CD4-positive, alpha-beta T cell treated with Interleukin-15 for 1 hour (primary cell): ENCODE results near the gene GSDMA.
"Not testable (repeated sequence)": the region's sequence is repeated elsewhere in the genome, so short reads cannot be mapped to it uniquely, and the experiment has no call there.

Experiments used
- DNase-seq: peaks from one replicate; pipeline ENCODE4 v3.0.0-alpha.2; 2020

The GSDMA gene

GRCh38 chr17:39929646-39930407 is 33.0 kb upstream of the GSDMA start:
- no peak for DNase-seq

- no peak for DNase-seq
Measured at GRCh38 chr17:39933912-39934311, 28.9 kb upstream of the GSDMA start.

- no peak for DNase-seq
Measured at GRCh38 chr17:39934324-39934723, 28.5 kb upstream of the GSDMA start.

DNA sequence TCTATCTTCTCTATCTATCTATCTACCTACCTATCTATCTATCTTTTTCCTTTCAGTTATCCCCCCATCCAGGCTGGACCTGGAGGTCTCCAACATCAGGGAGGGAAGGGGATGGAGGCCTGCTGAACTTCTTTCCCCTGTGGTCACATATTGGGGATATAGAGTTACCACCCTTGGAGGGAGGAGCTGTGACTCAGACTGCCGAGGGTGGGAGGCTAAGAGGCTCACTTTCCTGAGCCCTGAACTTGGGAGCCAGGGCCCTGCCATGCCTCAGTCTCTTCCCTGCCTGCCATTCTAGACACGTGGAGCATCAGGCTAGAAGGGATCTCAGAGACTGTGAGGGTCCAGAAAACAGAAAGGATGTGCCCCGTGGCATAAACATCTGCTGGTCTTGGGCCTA is 26.9 kb upstream of the GSDMA start:
- DNase-seq, result no peak

GRCh38 chr17:39937447-39937846 is 25.4 kb upstream of the GSDMA start:
- no peak for DNase-seq

DNA sequence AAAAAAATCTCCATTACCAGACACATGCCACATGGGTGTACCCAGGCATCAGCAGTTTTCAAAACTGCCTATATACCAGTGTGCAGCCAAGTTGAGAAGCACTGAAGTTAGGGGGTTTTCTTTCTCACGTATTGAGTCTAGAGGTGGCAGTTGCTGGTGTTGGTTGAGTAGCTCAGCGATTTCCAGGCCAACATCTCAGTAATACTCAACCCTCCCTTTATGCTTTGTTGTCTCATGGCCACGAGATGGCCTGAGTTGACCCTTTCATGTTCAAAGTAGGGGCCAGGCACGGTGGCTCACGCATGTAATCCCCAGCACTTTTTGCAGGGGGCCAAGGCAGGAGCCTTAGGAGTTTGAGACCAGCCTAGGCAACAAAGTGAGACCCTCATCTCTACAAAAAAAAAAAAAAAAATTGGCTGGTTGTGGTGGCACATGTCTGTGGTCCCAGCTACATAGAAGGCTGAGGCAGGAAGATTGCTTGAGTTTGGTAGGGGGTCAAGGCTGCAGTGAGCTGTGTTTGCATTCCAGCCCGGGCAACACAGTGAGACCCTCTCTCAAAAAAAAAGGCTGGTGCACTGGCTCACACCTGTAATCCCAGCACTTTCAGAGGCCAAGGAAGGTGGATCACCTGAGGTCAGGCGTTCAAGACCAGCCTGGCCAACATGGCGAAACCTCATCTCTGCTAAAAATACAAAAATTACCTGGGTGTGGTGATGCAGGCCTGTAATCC is 24.5 kb upstream of the GSDMA start:
- DNase-seq, result no peak

- no peak for DNase-seq
Measured at GRCh38 chr17:39939106-39939505, 23.7 kb upstream of the GSDMA start.

GRCh38 chr17:39939588-39940419 is 23.0 kb upstream of the GSDMA start:
- no peak for DNase-seq

DNA sequence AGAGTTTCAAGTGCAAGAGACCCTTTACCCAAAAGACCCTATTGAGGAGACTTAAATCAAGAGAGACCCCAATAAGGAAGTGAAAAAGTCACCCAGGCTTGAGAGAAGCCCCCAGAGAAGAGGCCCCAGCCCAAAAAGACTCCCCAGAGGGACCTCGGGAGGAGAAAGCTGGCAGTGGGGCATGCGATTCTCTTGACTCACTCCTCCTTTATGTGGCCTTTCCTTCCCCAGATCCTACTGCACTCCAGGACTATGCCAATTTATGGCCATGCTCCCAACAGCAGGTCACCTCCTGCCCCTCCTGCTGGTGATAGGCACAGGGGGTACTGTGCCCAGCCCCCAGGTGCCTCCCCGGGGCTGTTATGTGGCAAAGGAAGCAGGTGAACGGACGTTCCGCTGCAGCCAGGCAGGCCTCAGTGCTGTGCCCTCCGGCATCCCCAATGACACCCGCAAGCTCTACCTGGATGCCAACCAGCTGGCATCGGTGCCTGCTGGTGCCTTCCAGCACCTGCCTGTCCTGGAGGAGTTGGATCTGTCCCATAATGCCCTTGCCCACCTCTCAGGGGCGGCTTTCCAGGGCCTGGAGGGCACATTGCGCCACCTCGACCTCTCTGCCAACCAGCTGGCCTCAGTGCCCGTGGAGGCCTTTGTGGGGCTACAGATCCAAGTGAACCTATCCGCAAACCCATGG is 19.0 kb upstream of the GSDMA start:
- DNase-seq, result no peak

DNA sequence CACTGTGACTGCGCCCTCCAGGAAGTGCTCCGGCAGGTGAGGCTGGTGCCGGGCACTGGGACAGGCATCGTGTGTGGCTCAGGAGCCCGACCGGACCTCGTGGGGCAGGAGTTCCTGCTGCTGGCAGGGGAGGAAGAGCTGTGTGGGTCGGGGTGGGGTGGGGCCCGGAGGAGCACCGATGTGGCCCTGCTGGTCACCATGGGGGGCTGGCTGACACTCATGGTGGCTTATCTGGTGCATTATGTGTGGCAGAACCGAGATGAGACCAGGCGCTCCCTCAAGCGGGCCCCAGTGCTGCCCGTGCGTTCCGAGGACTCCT is 18.5 kb upstream of the GSDMA start:
- no peak for DNase-seq

DNA sequence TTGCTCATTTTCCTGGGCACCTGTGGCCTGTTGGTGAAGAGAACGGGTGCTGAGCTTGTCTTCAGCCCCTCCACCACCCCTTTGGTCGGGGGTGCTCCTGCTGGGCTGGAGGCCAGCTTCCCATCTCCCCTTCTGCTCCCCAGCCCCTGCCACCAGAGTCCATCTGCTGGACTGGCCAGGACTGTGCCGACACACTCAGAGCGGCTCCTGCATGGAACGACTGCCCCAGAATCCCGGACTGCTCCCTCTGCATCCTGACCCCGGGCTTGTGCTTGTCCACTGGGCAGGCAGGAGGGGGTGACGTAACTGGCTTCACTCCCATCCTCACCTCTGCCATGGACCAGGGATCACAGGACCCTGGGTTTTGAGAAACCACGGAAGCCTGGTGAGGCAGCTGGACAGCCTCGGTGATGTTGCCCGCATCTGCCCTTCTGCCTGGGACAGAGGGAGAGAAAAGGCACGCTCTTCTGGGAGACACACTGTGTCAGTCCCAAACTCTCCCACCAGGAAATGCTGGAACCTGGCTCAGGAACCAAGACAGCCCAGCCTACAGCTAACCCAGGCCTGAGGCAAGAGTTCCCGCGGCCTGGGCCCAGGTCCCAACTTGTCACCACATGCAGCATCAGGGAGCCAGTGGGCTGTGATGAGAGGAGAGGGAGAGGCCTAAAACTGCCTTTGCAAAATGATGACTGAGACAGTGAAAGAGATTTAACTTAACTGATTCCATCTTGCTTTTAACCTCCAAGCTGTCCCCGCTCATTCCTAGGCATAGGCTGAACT is 16.1 kb upstream of the GSDMA start:
- no peak for DNase-seq

DNA sequence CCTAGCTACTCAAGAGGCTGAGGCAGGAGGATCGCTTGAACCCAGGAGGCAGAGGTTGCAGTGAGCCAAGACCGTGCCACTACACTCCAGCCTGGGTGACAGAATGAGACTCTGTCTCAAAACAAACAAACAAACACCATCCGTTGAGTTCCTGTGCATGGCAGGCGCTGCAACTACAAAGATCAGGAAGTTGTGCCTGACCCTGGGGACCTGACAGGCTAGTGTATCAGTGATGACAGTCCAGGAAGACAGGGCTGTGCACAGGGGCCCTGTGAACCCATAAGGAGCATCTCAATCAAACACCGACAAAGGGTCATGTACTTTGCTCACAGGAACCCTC is 14.3 kb upstream of the GSDMA start:
- DNase-seq, result not testable (repeated sequence)

GRCh38 chr17:39949028-39949427 is 13.8 kb upstream of the GSDMA start:
- DNase-seq, result no peak

DNA sequence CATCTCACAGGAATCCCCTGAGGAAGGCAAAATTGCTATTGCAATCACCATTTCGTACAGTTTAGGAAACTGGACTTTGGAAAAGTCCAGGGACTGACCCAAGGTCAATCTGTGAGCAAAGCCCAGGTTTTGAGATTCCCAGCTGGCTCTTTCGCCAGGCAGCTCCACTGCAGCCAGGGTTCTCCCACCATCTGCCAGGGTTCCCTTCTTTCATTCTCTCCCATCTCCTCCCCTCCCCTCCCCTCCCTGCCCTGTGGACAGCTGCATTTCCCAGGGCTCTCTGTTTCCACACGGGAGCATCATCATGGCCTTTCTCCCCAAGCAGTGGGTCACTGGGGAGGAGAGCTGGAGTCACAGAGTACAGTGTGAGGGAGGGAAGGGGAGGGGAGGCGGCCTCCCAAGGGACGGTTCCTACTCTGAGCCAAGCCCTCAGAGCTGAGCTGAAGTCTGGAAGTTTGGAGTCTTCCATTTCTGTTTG is 11.9 kb upstream of the GSDMA start:
- no peak for DNase-seq

GRCh38 chr17:39951924-39952679 is 10.7 kb upstream of the GSDMA start:
- DNase-seq, result no peak

DNA sequence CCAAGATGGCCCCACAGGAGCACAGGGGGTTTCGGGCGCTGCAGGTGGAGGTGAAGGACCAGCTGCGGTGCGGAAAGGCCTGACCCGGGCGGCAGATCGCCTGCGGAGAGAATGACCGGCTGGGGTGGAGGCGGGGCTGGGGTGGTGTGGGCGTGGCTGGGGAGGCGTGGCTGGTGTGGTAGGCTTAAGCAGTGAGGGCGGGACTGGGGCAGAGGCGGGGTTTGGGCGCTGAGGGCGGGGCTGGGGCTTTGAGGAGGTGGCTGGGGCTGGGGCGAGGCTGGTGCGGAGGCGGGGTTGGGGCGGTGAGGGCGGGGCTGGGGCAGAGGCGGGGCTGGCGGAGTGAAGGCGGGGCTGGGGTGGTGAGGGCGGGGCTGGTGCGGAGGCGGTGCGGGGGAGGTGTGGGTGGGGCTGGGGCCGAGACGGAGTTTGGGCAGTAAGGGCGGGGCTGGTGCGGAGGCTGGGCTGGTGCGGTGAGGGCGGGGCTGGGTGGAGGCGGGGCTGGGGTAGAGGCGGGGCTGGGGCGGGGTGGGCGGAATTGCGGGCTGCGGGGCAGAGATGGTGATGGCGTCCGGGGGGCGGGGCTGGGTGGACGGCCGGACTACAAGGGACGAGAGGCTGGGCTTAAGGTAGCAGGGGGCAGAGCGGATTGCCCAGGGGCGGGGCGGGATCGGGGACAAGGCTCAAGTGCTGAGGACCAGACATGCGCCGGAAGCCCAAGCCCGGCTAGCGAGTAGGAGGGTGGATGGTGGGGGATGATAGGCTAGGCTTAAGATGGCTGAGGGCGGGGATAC is 9.9 kb upstream of the GSDMA start:
- DNase-seq, result peak; percentile 95

DNA sequence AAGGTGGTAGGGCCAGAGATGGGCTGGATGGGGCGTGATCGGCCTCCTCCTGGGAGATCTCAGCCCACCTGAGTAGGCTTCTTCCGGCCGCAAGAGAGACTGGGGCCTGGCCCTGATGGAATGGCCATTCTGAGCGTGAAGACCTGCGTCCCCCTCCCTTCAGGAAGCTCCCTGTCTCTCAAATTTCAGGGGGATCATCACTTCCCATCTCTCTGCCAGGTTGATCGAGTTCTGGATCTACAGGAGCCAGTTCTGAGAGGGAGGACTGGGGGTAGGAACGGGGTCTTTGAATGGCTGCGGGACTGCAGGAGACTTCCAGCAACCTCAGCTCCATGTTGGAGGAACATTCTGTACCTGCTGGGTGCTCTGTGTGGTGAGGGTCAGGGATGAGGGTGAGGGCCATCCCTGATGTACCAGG is 9.3 kb upstream of the GSDMA start:
- DNase-seq, result no peak

GRCh38 chr17:39954876-39955275 is 7.9 kb upstream of the GSDMA start:
- DNase-seq, result no peak

- no peak for DNase-seq
Measured at GRCh38 chr17:39955726-39956225, 7.0 kb upstream of the GSDMA start.

GRCh38 chr17:39960524-39961041 is 2.2 kb upstream of the GSDMA start:
- DNase-seq, result no peak
